ENCODE data around the gene SMIM24. TPM values are rescaled to one million over a fixed set of nuclear protein-coding genes. Genes with fewer than 3 reads are reported as not detected.

SMIM24 gene
- polyA plus RNA-seq, 1 donor from 2014 or later, result not detected

DNA sequence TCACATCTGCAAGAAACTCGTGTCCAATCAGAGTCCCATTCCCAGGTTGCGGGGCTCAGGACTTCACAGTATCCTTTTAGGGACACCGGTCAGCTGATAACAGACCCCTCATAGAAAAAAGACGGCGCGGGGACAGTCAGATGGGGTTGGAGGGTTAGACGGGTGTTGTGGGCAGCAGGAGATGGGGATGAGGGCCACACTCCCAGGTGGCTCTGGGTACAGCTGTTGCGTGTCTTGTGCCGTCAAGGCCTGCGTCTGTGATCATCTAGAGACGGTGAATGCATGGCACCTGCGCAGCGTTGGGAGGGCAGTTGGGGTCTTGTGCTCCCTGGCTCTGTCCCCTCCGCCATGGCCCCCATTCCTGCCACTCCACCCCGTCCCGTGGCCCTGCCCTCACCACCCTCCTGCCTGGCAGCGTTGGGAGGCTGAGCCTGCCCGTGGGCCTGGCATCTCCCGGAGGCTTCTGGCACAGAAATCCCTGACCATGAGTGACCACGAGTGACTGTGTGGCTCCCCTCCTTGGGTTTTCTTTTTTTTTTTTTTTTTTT lies 44.7 kb upstream of the SMIM24 start:
- Histone ChIP-seq H3K27me3 (ENCODE audit: insufficient read depth, low read depth, low read length) (no peaks in the 10 kb centered on the region), H3F3A (ENCODE audit: insufficient read depth, low read length, poor library complexity, severe bottlenecking) (no peaks in the 10 kb centered on the region), H3K27ac (ENCODE audit: low read length) (no peak overlapping the region), H3K9ac (ENCODE audit: low read length) (no peak overlapping the region), H4K20me1 (ENCODE audit: insufficient read depth) (peaks cover 1% of the 10 kb centered on the region), H3K4me3 (ENCODE audit: low read length) (no peak overlapping the region), H3K79me2 (replicated peaks; ENCODE audit: insufficient read depth, low read length) (peaks cover 5% of the 10 kb centered on the region), H3K9me3 (ENCODE audit: low read length) (no peaks in the 10 kb centered on the region), H3K9me2 (ENCODE audit: insufficient read depth, low read length) (no peaks in the 10 kb centered on the region), H3K36me3 (ENCODE audit: insufficient read depth, low read length) (peaks cover 4% of the 10 kb centered on the region), H3K4me2 (ENCODE audit: low read length) (no peak overlapping the region), H2AFZ (ENCODE audit: low read depth, low read length) (no peak overlapping the region)
- no peak for TF ChIP-seq SMC3 (conservative IDR thresholded peaks at IDR 0.05; ENCODE audit: poor library complexity)
- no peak for TF ChIP-seq RAD21 (conservative IDR thresholded peaks at IDR 0.05)
- no peak for TF ChIP-seq POLR2AphosphoS5 (IDR thresholded peaks at IDR 0.05)
- TF ChIP-seq, protein P1, sequence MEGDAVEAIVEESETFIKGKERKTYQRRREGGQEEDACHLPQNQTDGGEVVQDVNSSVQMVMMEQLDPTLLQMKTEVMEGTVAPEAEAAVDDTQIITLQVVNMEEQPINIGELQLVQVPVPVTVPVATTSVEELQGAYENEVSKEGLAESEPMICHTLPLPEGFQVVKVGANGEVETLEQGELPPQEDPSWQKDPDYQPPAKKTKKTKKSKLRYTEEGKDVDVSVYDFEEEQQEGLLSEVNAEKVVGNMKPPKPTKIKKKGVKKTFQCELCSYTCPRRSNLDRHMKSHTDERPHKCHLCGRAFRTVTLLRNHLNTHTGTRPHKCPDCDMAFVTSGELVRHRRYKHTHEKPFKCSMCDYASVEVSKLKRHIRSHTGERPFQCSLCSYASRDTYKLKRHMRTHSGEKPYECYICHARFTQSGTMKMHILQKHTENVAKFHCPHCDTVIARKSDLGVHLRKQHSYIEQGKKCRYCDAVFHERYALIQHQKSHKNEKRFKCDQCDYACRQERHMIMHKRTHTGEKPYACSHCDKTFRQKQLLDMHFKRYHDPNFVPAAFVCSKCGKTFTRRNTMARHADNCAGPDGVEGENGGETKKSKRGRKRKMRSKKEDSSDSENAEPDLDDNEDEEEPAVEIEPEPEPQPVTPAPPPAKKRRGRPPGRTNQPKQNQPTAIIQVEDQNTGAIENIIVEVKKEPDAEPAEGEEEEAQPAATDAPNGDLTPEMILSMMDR (IDR thresholded peaks at IDR 0.05; ENCODE audit: poor library complexity, severe bottlenecking), result no peak
- no peak for TF ChIP-seq EP300 (conservative IDR thresholded peaks at IDR 0.05; ENCODE audit: poor library complexity, severe bottlenecking)
- TF ChIP-seq MXI1 (conservative IDR thresholded peaks at IDR 0.05; ENCODE audit: poor library complexity, severe bottlenecking), result no peak
- no peak for TF ChIP-seq TAF1 (IDR thresholded peaks at IDR 0.05; ENCODE audit: low read depth)
- TF ChIP-seq EZH2 (IDR thresholded peaks at IDR 0.05; ENCODE audit: borderline replicate concordance, insufficient read depth, low read length, poor library complexity, severe bottlenecking), result no peak
- TF ChIP-seq, protein P2, sequence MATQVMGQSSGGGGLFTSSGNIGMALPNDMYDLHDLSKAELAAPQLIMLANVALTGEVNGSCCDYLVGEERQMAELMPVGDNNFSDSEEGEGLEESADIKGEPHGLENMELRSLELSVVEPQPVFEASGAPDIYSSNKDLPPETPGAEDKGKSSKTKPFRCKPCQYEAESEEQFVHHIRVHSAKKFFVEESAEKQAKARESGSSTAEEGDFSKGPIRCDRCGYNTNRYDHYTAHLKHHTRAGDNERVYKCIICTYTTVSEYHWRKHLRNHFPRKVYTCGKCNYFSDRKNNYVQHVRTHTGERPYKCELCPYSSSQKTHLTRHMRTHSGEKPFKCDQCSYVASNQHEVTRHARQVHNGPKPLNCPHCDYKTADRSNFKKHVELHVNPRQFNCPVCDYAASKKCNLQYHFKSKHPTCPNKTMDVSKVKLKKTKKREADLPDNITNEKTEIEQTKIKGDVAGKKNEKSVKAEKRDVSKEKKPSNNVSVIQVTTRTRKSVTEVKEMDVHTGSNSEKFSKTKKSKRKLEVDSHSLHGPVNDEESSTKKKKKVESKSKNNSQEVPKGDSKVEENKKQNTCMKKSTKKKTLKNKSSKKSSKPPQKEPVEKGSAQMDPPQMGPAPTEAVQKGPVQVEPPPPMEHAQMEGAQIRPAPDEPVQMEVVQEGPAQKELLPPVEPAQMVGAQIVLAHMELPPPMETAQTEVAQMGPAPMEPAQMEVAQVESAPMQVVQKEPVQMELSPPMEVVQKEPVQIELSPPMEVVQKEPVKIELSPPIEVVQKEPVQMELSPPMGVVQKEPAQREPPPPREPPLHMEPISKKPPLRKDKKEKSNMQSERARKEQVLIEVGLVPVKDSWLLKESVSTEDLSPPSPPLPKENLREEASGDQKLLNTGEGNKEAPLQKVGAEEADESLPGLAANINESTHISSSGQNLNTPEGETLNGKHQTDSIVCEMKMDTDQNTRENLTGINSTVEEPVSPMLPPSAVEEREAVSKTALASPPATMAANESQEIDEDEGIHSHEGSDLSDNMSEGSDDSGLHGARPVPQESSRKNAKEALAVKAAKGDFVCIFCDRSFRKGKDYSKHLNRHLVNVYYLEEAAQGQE (IDR thresholded peaks at IDR 0.05; ENCODE audit: borderline replicate concordance), result no peak

DNA sequence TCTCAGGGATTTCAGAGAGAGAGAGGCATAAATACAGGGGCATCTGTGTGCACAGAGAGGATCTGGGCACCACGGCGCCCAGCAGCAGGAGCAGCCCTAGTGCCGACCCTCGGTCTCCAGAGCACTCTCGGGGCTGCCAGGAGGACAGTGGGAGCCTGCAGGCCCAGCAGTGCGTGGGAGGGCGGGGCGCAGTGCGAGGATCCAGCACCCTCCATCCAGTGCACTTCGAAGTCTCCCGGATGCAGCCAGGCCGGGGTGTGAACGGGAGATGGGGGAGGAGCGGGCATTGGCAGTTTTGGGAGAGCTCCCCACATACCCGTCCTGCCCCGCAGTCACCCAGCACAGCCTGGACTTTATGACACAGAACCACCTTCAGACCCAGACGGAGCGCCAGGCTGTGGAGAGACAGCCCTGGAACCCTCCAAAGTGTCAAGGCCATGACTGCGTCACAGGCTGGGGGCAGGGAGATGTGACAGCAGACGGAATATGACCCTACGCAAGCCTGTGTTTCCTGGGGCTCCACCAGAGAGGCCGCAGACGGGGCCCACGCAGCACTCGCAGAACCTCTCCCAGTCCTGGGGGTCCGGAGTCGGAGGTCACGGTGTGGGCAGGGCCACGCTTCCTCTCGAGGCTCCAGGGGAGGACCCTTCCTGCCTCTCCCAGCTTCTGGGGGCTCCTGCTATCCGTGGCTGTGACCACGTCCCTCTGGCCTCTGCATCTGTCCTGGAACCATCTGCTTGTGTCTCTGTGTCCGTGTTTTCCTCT lies 43.9 kb upstream of the SMIM24 start:
- H3K9me3 ChIP-seq (ENCODE audit: low read length), result no peaks in the 10 kb centered on the region
- no peak overlapping the region for H3K9ac ChIP-seq (ENCODE audit: low read length)
- H3K27ac ChIP-seq (ENCODE audit: low read length), result no peak overlapping the region
- TF ChIP-seq, protein P1 (IDR thresholded peaks at IDR 0.05; ENCODE audit: poor library complexity, severe bottlenecking), result no peak
- TF ChIP-seq SMC3 (conservative IDR thresholded peaks at IDR 0.05; ENCODE audit: poor library complexity) (no peak), RAD21 (conservative IDR thresholded peaks at IDR 0.05) (no peak), POLR2AphosphoS5 (IDR thresholded peaks at IDR 0.05) (no peak)
- H3K27me3 ChIP-seq (ENCODE audit: insufficient read depth, low read depth, low read length), result no peaks in the 10 kb centered on the region
- peaks cover 5% of the 10 kb centered on the region for H4K20me1 ChIP-seq (ENCODE audit: insufficient read depth)
- H3K36me3 ChIP-seq (ENCODE audit: insufficient read depth, low read length), result peaks cover 4% of the 10 kb centered on the region
- H2AFZ ChIP-seq (ENCODE audit: low read depth, low read length), result no peak overlapping the region
- no peaks in the 10 kb centered on the region for H3K9me2 ChIP-seq (ENCODE audit: insufficient read depth, low read length)
- H3K4me2 ChIP-seq (ENCODE audit: low read length), result no peak overlapping the region
- peaks cover 11% of the 10 kb centered on the region for H3K79me2 ChIP-seq (replicated peaks; ENCODE audit: insufficient read depth, low read length)
- H3F3A ChIP-seq (ENCODE audit: insufficient read depth, low read length, poor library complexity, severe bottlenecking), result no peaks in the 10 kb centered on the region
- H3K4me3 ChIP-seq (ENCODE audit: low read length), result no peak overlapping the region
